Measurements from ENCODE around the gene FNDC3B.

- TF ChIP-seq CTCF (IDR thresholded peaks at IDR 0.05; ENCODE audit: low read depth, low read length, missing input control) (no peak), RAD21 (IDR thresholded peaks at IDR 0.05) (no peak), EGR1 (IDR thresholded peaks at IDR 0.05; ENCODE audit: low read depth in 2 of 2) (no peak), TAF1 (conservative IDR thresholded peaks at IDR 0.05) (no peak), ATF3 (IDR thresholded peaks at IDR 0.05) (no peak), GABPA (IDR thresholded peaks at IDR 0.05 in 1 of 2, conservative IDR thresholded peaks at IDR 0.05 in 1 of 2) (no peak), MAX (IDR thresholded peaks at IDR 0.05) (no peak)
Observed at GRCh38 chr3:172197344-172197743, 158.0 kb downstream of the FNDC3B start.

Measured in liver (tissue), 3 donors.